SKM-1 treated with dmso at 0.1 percent for 144 hours (cell line): Measurements from ENCODE around the gene CGA.

Source experiments
- DNase-seq: peaks from one replicate; lab custom pipeline; 2025; ENCODE audit not compliant: unreplicated experiment; lab: John Stamatoyannopoulos, UW

CGA gene

DNA sequence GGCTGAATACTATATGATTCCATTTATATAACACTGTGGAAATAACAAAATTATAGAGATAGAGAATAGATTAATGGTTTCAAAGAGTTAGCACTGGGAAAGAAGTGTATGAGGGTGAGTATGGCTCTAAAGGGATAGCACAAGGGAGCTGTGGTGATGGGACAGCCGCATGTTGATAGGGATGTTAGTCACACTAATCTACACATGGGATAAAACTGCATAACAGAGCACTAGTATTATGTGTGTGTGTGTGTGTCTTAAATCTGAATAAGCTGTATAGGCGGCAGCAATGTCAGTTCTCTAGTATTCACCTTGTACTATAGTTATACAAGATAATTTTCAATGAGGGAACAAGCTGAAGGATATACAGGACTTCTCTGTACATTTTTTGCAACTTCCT lies 5.8 kb downstream of the CGA start:
- no peak for DNase-seq

DNA sequence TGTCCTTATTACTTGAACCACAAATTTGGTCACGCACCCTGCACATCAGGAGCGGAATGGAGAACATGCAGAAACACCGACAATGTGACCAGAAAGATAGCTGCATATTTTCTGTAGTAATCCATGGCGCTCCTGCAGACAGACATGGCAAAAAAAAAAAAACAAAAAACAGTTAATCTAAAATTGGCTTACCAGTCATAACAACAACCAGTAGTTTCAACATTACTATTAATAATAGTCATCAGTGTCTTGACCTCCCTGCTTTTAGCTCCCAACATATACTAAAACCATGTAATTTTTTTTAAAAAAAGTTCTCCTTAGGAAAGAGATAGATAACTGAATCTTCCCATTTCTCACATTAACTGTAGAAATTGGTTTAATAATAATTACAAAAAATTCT lies 6.8 kb downstream of the CGA start:
- no peak for DNase-seq

GRCh38 chr6:87082160-87082721 lies 12.7 kb downstream of the CGA start:
- no peak for DNase-seq

- DNase-seq = peak; percentile 67
Observed at GRCh38 chr6:87078983-87079616, 15.8 kb downstream of the CGA start.

GRCh38 chr6:87075168-87075567 lies 19.7 kb downstream of the CGA start:
- DNase-seq = no peak

DNA sequence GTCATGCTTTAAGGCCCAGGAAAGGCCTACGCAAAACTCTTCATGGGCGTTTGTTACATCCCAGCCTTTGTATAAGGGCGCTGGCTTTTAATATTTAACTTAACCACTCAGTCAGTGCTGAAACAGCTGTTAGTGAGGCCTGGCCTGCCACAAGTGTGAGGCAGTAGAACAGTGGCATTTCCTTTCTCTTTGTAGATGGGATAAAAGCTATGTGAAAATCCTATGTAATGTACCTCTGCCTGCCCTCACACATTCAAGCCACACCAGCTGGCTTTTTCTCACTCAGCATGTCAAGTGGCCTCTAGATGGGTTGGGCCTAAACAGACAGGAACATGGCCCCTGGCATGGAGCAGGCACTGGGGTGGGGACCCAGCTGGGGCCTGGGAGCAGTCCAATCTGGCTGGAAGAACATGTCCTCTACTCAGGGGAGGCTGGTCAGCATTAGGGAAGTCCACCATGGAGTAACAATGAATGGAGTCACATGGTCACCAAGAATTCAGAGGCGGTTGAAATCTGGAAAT lies 20.7 kb downstream of the CGA start:
- no peak for DNase-seq

GRCh38 chr6:87071683-87072082 lies 23.2 kb downstream of the CGA start:
- no peak for DNase-seq

- DNase-seq = no peak
Observed at GRCh38 chr6:87070741-87071140, 24.2 kb downstream of the CGA start.

GRCh38 chr6:87068795-87069194 lies 26.1 kb downstream of the CGA start:
- DNase-seq = peak; percentile 11

DNA sequence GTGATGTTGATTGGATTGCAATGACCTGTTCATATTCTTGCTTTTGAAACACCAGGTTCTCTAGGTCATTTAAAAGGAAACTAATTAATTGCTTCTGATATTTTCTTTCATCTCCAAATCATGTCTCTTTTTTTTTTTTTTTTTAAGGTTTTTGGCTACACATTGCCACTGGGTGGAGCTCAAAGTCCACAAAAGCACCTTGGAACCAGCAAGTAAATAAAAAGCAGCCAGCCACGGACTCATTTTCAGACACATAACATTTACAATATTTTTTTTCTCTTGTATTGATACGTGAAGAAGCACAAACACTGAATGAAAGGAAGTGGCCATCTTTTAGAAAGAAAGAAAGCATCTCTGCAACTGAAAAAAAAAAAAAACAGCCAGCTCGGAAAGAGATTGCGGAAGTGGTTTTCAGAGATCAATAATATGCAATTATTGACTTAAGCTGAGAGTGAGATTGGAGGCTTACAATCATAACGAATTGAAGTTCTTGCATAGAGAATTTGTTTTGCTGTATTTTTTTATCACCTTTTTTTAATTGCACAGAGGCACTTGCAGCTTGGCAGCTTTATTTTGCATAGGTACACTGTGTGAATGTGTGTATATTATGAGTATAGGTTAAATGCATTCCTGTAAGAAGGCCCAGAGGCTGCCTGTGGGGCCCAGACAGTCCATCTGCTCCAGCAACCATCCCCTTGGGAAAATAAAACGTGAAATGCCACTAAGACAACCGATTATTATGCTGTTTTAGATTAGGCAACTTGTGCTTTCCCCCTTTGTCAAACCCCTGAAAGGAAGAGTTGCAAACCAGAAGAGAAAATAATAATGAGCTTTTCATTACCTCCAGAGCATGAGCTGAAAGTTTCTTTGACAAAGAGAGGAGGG lies 28.2 kb downstream of the CGA start:
- peak; percentile 18 for DNase-seq

DNA sequence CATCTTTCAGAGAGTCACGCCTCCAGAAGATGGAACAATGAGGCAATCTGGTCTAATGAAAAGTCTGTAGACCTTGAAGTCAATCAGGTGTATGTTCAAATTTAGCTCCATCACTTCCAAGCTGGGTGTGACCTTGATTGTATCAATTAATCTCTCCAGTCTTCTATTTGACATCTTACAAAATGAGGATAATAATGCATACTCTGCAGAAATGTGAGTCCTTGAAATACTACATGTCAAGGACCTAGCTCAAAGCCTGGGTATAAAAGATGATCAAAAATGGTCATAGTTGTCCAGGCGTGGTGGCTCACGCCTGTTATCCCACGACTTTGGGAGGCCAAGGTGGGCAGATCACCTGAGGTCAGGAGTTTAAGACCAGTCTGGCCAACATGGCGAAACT lies 29.8 kb downstream of the CGA start:
- no peak for DNase-seq

DNA sequence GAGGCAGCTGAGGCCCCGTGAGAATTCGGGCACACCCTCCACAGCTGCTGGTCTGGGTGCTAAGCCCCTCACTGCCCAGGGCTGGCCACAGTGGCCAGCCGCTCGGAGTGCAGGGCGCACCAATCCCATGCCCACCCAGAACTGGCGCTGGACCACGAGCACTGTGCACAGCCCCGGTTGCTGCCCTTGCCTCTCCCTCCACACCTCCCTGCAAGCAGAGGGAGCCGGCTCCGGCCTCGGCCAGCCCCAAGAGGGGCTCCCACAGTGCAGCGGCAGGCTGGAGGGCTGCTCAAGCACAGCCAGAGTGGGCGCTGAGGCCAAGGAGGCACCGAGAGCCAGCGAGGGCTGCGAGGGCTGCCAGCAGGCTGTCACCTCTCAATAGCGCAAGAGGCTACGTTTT lies 35.0 kb downstream of the CGA start:
- DNase-seq = no peak

- no peak for DNase-seq
Observed at GRCh38 chr6:87054143-87054833, 40.6 kb downstream of the CGA start.

GRCh38 chr6:87053312-87053711 lies 41.6 kb downstream of the CGA start:
- no peak for DNase-seq

- no peak for DNase-seq
Observed at GRCh38 chr6:87049779-87050178, 45.1 kb downstream of the CGA start.

DNA sequence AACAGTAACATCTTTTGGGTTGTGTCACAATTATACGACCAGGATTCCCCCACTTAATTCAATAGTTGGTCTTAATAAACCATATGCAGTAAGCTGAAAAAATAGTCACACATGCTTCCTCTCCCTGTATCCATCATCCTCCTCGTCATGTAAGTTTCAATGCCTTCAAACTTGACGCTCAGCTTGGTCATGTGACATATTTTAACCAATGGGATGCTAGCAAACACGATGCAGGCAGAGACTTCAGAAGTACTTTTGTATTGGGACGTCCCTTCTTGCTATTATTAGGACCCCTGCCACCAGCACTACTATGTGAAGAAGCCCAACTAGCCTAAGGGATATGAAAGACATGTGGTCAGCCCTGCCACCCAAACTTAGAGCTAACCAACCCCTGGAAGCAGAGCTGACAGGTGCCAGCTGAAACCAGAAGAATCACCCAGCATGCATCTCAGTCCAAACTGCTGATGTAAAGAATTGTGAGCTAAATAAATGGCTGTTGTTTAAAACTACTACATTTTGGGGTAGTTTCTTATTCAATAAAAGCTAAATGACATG lies 49.3 kb downstream of the CGA start:
- no peak for DNase-seq

GRCh38 chr6:87040729-87041128 lies 54.2 kb downstream of the CGA start:
- DNase-seq = no peak
